Upper lobe of left lung (tissue), 4 donors: ENCODE measurements around the gene SEC62.

Experiments
- CTCF ChIP-seq, 6 experiments: fragments of 450-650 bp in 4 of 6; fragments of 200-600 bp in 2 of 6; sonication (generic) in 2 of 6; IDR thresholded peaks; one replicate each; pipeline ENCODE4 v1.5.1; 2016 to 2019; ENCODE audit warnings: antibody characterized with exemption in 6 of 6
- POLR2A ChIP-seq, 4 donors: fragments of 450-650 bp; IDR thresholded peaks; one replicate each; pipeline ENCODE4 v1.5.1; 2016 to 2017; ENCODE audit warnings: antibody characterized with exemption in 4 of 4, mild to moderate bottlenecking in 2 of 4
- POLR2AphosphoS5 ChIP-seq, 2 donors: sonication (generic); formaldehyde crosslinking; IDR thresholded peaks; one replicate each; pipeline ENCODE4 v1.5.1; 2017; ENCODE audit warnings: antibody characterized with exemption in 2 of 2

GRCh38 chr3:170002231-170002630, 35.6 kb downstream of the SEC62 start:
- TF ChIP-seq CTCF (IDR thresholded peaks at IDR 0.05) (no peak), POLR2A (IDR thresholded peaks at IDR 0.05) (no peak), POLR2AphosphoS5 (IDR thresholded peaks at IDR 0.05) (no peak)
